HepG2 (cell line): ENCODE data around the gene CENPC. TPM values are rescaled to one million over a fixed set of nuclear protein-coding genes. Genes with fewer than 3 reads are reported as not detected.

Experiments used
- ATAC-seq: fragments of 200-7000 bp; cut with Tn5 transposase; 3 replicates; pipeline ENCODE4 v1.9.1; 2020; ENCODE audit warnings: mild to moderate bottlenecking, moderate library complexity
- BruUV-seq: library from RNA; stranded (reverse); fragments of 400-500 nt; replicated peaks from 2 replicates; lab custom pipeline; 2021; lab: Mats Ljungman, UMichigan
- CTCF ChIA-PET: fragments of 300-600 bp; formaldehyde crosslinking; extraction: SDS; loops from one replicate; lab custom pipeline; 2021; ENCODE audit warnings: low total read pairs, inconsistent platforms, low intra/inter-chr PET ratio; lab: Yijun Ruan, JAX
- POLR2A ChIA-PET: fragments of 350-600 bp; sonication (Branson Sonifier 250); formaldehyde crosslinking; loops from one replicate; lab custom pipeline; 2020; ENCODE audit warnings: antibody characterized with exemption, inconsistent platforms; lab: Yijun Ruan, JAX
- DNase-seq: peaks from one replicate; pipeline ENCODE4 v3.0.0-alpha.2; 2015; ENCODE audit warnings: low spot score
- FAIRE-seq: peaks from 3 replicates; lab custom pipeline; 2011; peaks lifted over from hg19 to GRCh38; lab: Jason Lieb, UNC
- H2AFZ ChIP-seq: one replicate; pipeline ENCODE4 v1.6.1; 2011; ENCODE audit warnings: low read length, inconsistent platforms
- H3K27ac ChIP-seq: fragments of 300-600 bp; 3 replicates; pipeline ENCODE4 v1.8.0; 2011; ENCODE audit warnings: mixed run types, mild to moderate bottlenecking, mixed read lengths, low read length, inconsistent platforms; ENCODE audit not compliant: insufficient read depth; ENCODE audit errors: extremely low read length
- H3K27me3 ChIP-seq, 2 experiments: fragments of 200-600 bp in 1 of 2; 2 replicates in 1 of 2; 3 replicates in 1 of 2; pipeline versions ENCODE4 v1.6.0 to v1.8.0; 2011; ENCODE audit warnings: low read length in 2 of 2, mild to moderate bottlenecking in 2 of 2, moderate library complexity in 2 of 2, inconsistent platforms in 1 of 2; ENCODE audit not compliant: insufficient read depth in 2 of 2, control insufficient read depth in 1 of 2
- H3K36me3 ChIP-seq, 2 experiments: fragments of 200-600 bp in 1 of 2; replicated peaks in 1 of 2; 2 replicates in 1 of 2; 3 replicates in 1 of 2; pipeline versions ENCODE4 v1.5.1 to v1.8.0; 2011; ENCODE audit warnings: low read length in 2 of 2, inconsistent platforms in 1 of 2; ENCODE audit not compliant: insufficient read depth in 2 of 2, control insufficient read depth in 1 of 2
- H3K4me1 ChIP-seq: 2 replicates; pipeline ENCODE4 v1.5.1; 2012; ENCODE audit warnings: low read length, inconsistent platforms; ENCODE audit not compliant: insufficient read depth
- H3K4me2 ChIP-seq: 2 replicates; pipeline ENCODE4 v1.6.0; 2011; ENCODE audit warnings: low read depth, low read length, inconsistent platforms
- H3K4me3 ChIP-seq, 3 experiments: fragments of 200-600 bp in 1 of 3; sonication (generic), shearing (Covaris generic) in 1 of 3; replicated peaks in 1 of 3; 2 replicates each; pipeline ENCODE4 v1.5.1; 2011 to 2016; ENCODE audit warnings: low read length in 3 of 3, inconsistent platforms in 2 of 3, low read depth in 2 of 3, mild to moderate bottlenecking in 2 of 3, control low read depth in 1 of 3, mixed read lengths in 1 of 3; ENCODE audit not compliant: insufficient read depth in 1 of 3
- H3K79me2 ChIP-seq: one replicate; pipeline ENCODE4 v1.6.1; 2011; ENCODE audit warnings: low read length, inconsistent platforms; ENCODE audit not compliant: insufficient read depth
- H3K9ac ChIP-seq: 2 replicates; pipeline ENCODE4 v1.6.0; 2011; ENCODE audit warnings: mild to moderate bottlenecking, low read depth, low read length, inconsistent platforms; ENCODE audit not compliant: insufficient read depth
- H3K9me3 ChIP-seq: 2 replicates; pipeline ENCODE4 v1.5.1; 2012; ENCODE audit warnings: mild to moderate bottlenecking, low read length
- H4K20me1 ChIP-seq: 2 replicates; pipeline ENCODE4 v1.6.0; 2011; ENCODE audit warnings: inconsistent platforms, mild to moderate bottlenecking, low read length, moderate library complexity; ENCODE audit not compliant: insufficient read depth
- ELF3 ChIP-seq: IDR thresholded peaks from 2 replicates; pipeline ENCODE4 v1.6.1; 2016; ENCODE audit warnings: missing genetic modification reagents, missing compliant biosample characterization
- HES4 ChIP-seq: sonication (generic); formaldehyde crosslinking; IDR thresholded peaks from 2 replicates; pipeline ENCODE4 v1.9.0; 2021; ENCODE audit warnings: mild to moderate bottlenecking, missing genetic modification reagents, borderline replicate concordance
- NFAT5 ChIP-seq: sonication (generic); formaldehyde crosslinking; IDR thresholded peaks from 2 replicates; pipeline ENCODE4 v1.4.0; 2020; ENCODE audit warnings: missing genetic modification reagents
- NFIC ChIP-seq: IDR thresholded peaks from 2 replicates; pipeline ENCODE4 v1.6.1; 2012; ENCODE audit warnings: mild to moderate bottlenecking, low read length, inconsistent platforms
- SP140L ChIP-seq: sonication (generic); formaldehyde crosslinking; IDR thresholded peaks from 2 replicates; pipeline ENCODE4 v1.4.0; 2020; ENCODE audit warnings: missing genetic modification reagents, borderline replicate concordance
- TARDBP ChIP-seq: sonication (generic); formaldehyde crosslinking; IDR thresholded peaks from 2 replicates; pipeline ENCODE4 v1.8.0; 2022; ENCODE audit warnings: mild to moderate bottlenecking, missing genetic modification reagents
- USF2 ChIP-seq, 2 experiments: sonication (generic) in 1 of 2; formaldehyde crosslinking in 1 of 2; IDR thresholded peaks; 2 replicates each; pipeline versions ENCODE4 v1.5.1 to v1.6.1; 2011 to 2020; ENCODE audit warnings: borderline replicate concordance in 1 of 2, low read depth in 1 of 2, low read length in 1 of 2, mild to moderate bottlenecking in 1 of 2, missing genetic modification reagents in 1 of 2, moderate library complexity in 1 of 2
- ZNF567 ChIP-seq: sonication (generic); formaldehyde crosslinking; IDR thresholded peaks from 2 replicates; pipeline ENCODE4 v1.8.1; 2023; ENCODE audit warnings: mild to moderate bottlenecking, missing genetic modification reagents, borderline replicate concordance
- ZNF589 ChIP-seq: sonication (generic); formaldehyde crosslinking; conservative IDR thresholded peaks from 2 replicates; pipeline ENCODE4 v1.8.0; 2022; ENCODE audit warnings: mild to moderate bottlenecking, moderate library complexity, missing genetic modification reagents
- in situ Hi-C: cut with HindIII; loops from 2 replicates; pipeline ENCODE4 v1.10.0; 2017; ENCODE audit warnings: low pct_unique_long_range_greater_than_20kb; ENCODE audit not compliant: extremely low pct_ligation_motif_present
- intact Hi-C: fragments of 100-400 bp; cut with micrococcal nuclease; formaldehyde crosslinking; loops from one replicate; pipeline ENCODE4 v1.10.0; 2022; ENCODE audit not compliant: unreplicated experiment
- polyA plus RNA-seq, 8 experiments: library from polyadenylated mRNA; depleted of rRNA in 3 of 8; stranded (reverse) in 7 of 8; unstranded in 1 of 8; fragments of >200 nt; fragmentation: Illumina TruSeq in 4 of 8; extraction: Trizol in 4 of 8; gene quantifications; 2 replicates each; pipeline versions ENCODE4 v1.2.1 to v1.2.3, GENCODE V29; 2011 to 2016; ENCODE audit warnings: low read depth in 4 of 8, missing spikeins in 1 of 8, mixed read lengths in 1 of 8; ENCODE audit not compliant: insufficient read depth in 1 of 8
- total RNA-seq, 5 experiments: library from RNA; depleted of rRNA; stranded (reverse); fragments of >200 nt; fragmentation: Illumina TruSeq; extraction: Trizol; gene quantifications; 2 replicates each; pipeline ENCODE4 v1.2.3, GENCODE V29; 2016; ENCODE audit warnings: low read depth in 1 of 5

CENPC gene
- total and polyA plus RNA-seq, 2 of the 13 experiments (the other 11 are each of a cell fraction or from before 2014, with no cell fraction given) = 4.7 to 16.4 TPM

GRCh38 chr4:67584496-67584895 lies 39.2 kb upstream of the CENPC start:
- FAIRE-seq = no peak

More at GRCh38 chr4:67584496-67584895, 39.2 kb upstream of the CENPC start:
- ChIA-PET POLR2A (no interaction called here), CTCF (no interaction called here)
- H3K4me2 ChIP-seq = no peak overlapping the region
- no peak for DNase-seq
- H3K36me3 ChIP-seq = no peaks in the 10 kb centered on the region
- H3K79me2 ChIP-seq = no peaks in the 10 kb centered on the region
- H3K27me3 ChIP-seq = no peaks in the 10 kb centered on the region
- no peak overlapping the region for H3K27ac ChIP-seq
- in situ Hi-C loops = no loop called here
- TF ChIP-seq USF2 (IDR thresholded peaks at IDR 0.05; ENCODE audit: low read depth, low read length) (no peak), USF2 (CRISPR knock-in tag; IDR thresholded peaks at IDR 0.05; ENCODE audit: borderline replicate concordance) (no peak), ELF3 (CRISPR knock-in tag) (no peak), NFIC (no peak), TARDBP (no peak), SP140L (CRISPR knock-in tag) (no peak), ZNF567 (CRISPR knock-in tag) (no peak), NFAT5 (CRISPR knock-in tag) (no peak), HES4 (CRISPR knock-in tag) (no peak), ZNF589 (CRISPR knock-in tag) (no peak)
- TF ChIP-seq, all 625 proteins: peak for 0
- no peaks in the 10 kb centered on the region for H4K20me1 ChIP-seq
- H2AFZ ChIP-seq = no peak overlapping the region
- BruUV-seq = no TSS peak
- H3K9me3 ChIP-seq = no peaks in the 10 kb centered on the region
- no peaks in the 10 kb centered on the region for H3K4me1 ChIP-seq
- no peak for ATAC-seq
- H3K4me3 ChIP-seq = no peak overlapping the region
- intact Hi-C loops = no loop called here
- no peak overlapping the region for H3K9ac ChIP-seq
